Stomach (tissue), 9 donors: ENCODE measurements around the gene NT5C1B. TPM values are rescaled to one million over a fixed set of nuclear protein-coding genes. Genes with fewer than 3 reads are reported as not detected.
A peak's percentile ranks its signal among the peaks of the same experiment; 100 is the strongest.

ENCODE experiments used
- DNase-seq, 2 donors: peaks; one replicate each; pipeline versions ENCODE4 v3.0.0 to v3.0.0-alpha.2; 2013 to 2019
- H3K27ac ChIP-seq, 5 donors: fragments of 200-600 bp in 4 of 5; sonication (generic) in 4 of 5; one replicate each; pipeline ENCODE4 v1.5.1; 2013 to 2019; ENCODE audit warnings: mild to moderate bottlenecking in 1 of 5, moderate library complexity in 1 of 5
- H3K27me3 ChIP-seq, 3 donors: fragments of 200-600 bp; sonication (generic); one replicate each; pipeline ENCODE4 v1.5.1; 2017 to 2019; ENCODE audit warnings: mixed run types in 1 of 3
- H3K36me3 ChIP-seq, 4 donors: fragments of 200-600 bp; sonication (generic); 1 replicate in 3 of 4; 2 replicates in 1 of 4; pipeline ENCODE4 v1.5.1; 2016 to 2019
- H3K4me1 ChIP-seq, 4 donors: fragments of 200-600 bp; sonication (generic); one replicate each; pipeline ENCODE4 v1.5.1; 2016 to 2019
- H3K4me3 ChIP-seq, 4 donors: fragments of 200-600 bp; sonication (generic) in 3 of 4; one replicate each; pipeline ENCODE4 v1.5.1; 2016 to 2019; ENCODE audit warnings: mild to moderate bottlenecking in 1 of 4
- H3K9me3 ChIP-seq, 4 donors: fragments of 200-600 bp; sonication (generic); one replicate each; pipeline ENCODE4 v1.5.1; 2016 to 2019
- CTCF ChIP-seq, 7 experiments: fragments of 450-650 bp in 4 of 7; fragments of 200-600 bp in 3 of 7; sonication (generic) in 3 of 7; IDR thresholded peaks; one replicate each; pipeline ENCODE4 v1.5.1; 2016 to 2019; ENCODE audit warnings: antibody characterized with exemption in 7 of 7, control low read depth in 2 of 7, mild to moderate bottlenecking in 1 of 7
- EP300 ChIP-seq: sonication (generic); formaldehyde crosslinking; IDR thresholded peaks from one replicate; pipeline ENCODE4 v1.6.1; 2017; ENCODE audit warnings: antibody characterized with exemption
- POLR2A ChIP-seq, 4 donors: fragments of 450-650 bp; IDR thresholded peaks; one replicate each; pipeline ENCODE4 v1.6.1; 2016; ENCODE audit warnings: antibody characterized with exemption in 4 of 4, control low read depth in 2 of 4, mild to moderate bottlenecking in 1 of 4, moderate library complexity in 1 of 4
- POLR2AphosphoS5 ChIP-seq, 3 donors: sonication (generic); formaldehyde crosslinking; IDR thresholded peaks; one replicate each; pipeline ENCODE4 v1.6.1; 2016; ENCODE audit warnings: antibody characterized with exemption in 3 of 3
- WGBS, 5 donors: extraction: QIAGEN DNeasy Blood & Tissue Kit in 3 of 5; methylation state at CpG; one replicate each; pipeline versions ENCODE4 v1.1.5 to v1.1.7; 2013 to 2018; 5-methylcytosine and 5-hydroxymethylcytosine counted together
- intact Hi-C: fragments of 100-400 bp; cut with DNase I; formaldehyde crosslinking; loops from one replicate; pipeline ENCODE4 v1.15.1; 2023; ENCODE audit warnings: low total_unique reads
- polyA plus RNA-seq, 3 donors: library from polyadenylated mRNA; stranded (reverse); fragments of 200-250 nt; gene quantifications; one replicate each; pipeline ENCODE4 v1.2.3, GENCODE V29; 2013
- total RNA-seq, 5 donors: library from RNA; depleted of rRNA; stranded (reverse); fragments of >200 nt; gene quantifications; one replicate each; pipeline versions ENCODE4 v1.1.0 to v1.2.3, GENCODE V29; 2014 to 2016
- donor health status: healthy with polysubstance abuse.
- donor health status: Bipolar disorder and iron deficiency.
- donor health status: healthy.

NT5C1B gene
- total and polyA plus RNA-seq, 8 donors: not detected

DNA sequence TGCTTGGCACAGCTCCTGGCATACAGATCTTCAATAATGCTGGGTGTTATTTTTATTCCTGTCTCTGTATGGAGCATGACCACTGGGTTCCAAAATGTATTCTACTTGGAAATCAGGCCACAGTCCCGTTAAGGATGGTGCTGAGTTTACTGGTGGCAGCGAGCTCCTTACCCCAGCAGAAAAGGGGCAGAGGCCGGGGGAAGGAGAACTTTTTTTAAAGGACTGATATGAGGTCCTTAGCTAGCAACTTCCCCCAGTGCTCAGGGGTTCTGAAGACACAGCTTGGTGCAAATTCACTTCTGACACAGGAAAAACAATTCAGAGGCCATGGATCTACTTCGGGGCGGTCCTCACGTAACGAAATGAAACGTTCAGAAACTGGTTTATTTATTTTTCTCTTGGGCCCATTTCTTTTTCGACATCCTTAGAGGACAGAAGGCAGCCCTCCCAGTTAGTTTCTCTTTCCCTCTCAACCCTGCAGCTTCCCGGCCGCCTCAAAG is 29.8 kb downstream of the NT5C1B start:
- intact Hi-C loops: no loop called here
- no peak for DNase-seq

GRCh38 chr2:18558458-18558857 is 30.9 kb downstream of the NT5C1B start:
- Histone ChIP-seq H3K27ac (peak overlapping the region in 2 of 5 donors; percentile 98 to 99), H3K36me3 (peaks cover 3 to 20% (median 19%) of the 10 kb centered on the region in 4 donors), H3K4me1 (peaks cover 22 to 64% (median 34%) of the 10 kb centered on the region in 4 donors), H3K4me3 (peak overlapping the region in 2 of 4 donors; percentile 61 to 82), H3K9me3 (no peaks in the 10 kb centered on the region), H3K27me3 (no peaks in the 10 kb centered on the region)
- no peak for DNase-seq
- TF ChIP-seq POLR2A (IDR thresholded peaks at IDR 0.05) (no peak), CTCF (IDR thresholded peaks at IDR 0.05) (no peak), EP300 (no peak), POLR2AphosphoS5 (IDR thresholded peaks at IDR 0.05) (no peak)
- WGBS, 5 donors: 37 to 70% (median 53%) methylated on average over 1 of the region's 1 CpG
- intact Hi-C loops: no loop called here

More for the DNA sequence above, 29.8 kb downstream of the NT5C1B start:
- H3K27me3 ChIP-seq: no peaks in the 10 kb centered on the region
- H3K9me3 ChIP-seq: peaks cover 0 to 10% (median 6%) of the 10 kb centered on the region in 4 donors
- H3K4me1 ChIP-seq: peaks cover 22 to 53% (median 34%) of the 10 kb centered on the region in 4 donors
- H3K36me3 ChIP-seq: peaks cover 3 to 20% (median 19%) of the 10 kb centered on the region in 4 donors
- no peak for TF ChIP-seq EP300
- TF ChIP-seq CTCF (IDR thresholded peaks at IDR 0.05): no peak
- TF ChIP-seq POLR2AphosphoS5 (IDR thresholded peaks at IDR 0.05): no peak
- TF ChIP-seq POLR2A (IDR thresholded peaks at IDR 0.05): no peak
- WGBS, 5 donors: 0 to 2% (median 1%) methylated on average over 11 of the region's 11 CpGs
- H3K4me3 ChIP-seq: peak overlapping the region; percentile 61 to 93 (median 87)
- peak overlapping the region; percentile 94 to 99 (median 98) for H3K27ac ChIP-seq

- H3K9me3 ChIP-seq: no peaks in the 10 kb centered on the region
- H3K27me3 ChIP-seq: no peaks in the 10 kb centered on the region
- no peak overlapping the region for H3K27ac ChIP-seq
- peaks cover 3 to 20% (median 19%) of the 10 kb centered on the region in 4 donors for H3K36me3 ChIP-seq
- 77 to 88% (median 79%) methylated on average over 2 of the region's 2 CpGs for WGBS, 5 donors
- peaks cover 29 to 78% (median 42%) of the 10 kb centered on the region in 4 donors for H3K4me1 ChIP-seq
- no peak overlapping the region for H3K4me3 ChIP-seq
- intact Hi-C loops: no loop called here
- no peak for TF ChIP-seq POLR2AphosphoS5 (IDR thresholded peaks at IDR 0.05)
- no peak for TF ChIP-seq POLR2A (IDR thresholded peaks at IDR 0.05)
- TF ChIP-seq CTCF (IDR thresholded peaks at IDR 0.05): no peak
- no peak for TF ChIP-seq EP300
- DNase-seq: no peak
Measured at GRCh38 chr2:18557121-18557520, 32.2 kb downstream of the NT5C1B start.

- intact Hi-C loops: no loop called here
- Histone ChIP-seq H3K4me3 (no peak overlapping the region), H3K4me1 (peaks cover 14 to 86% (median 46%) of the 10 kb centered on the region in 4 donors), H3K27me3 (no peaks in the 10 kb centered on the region), H3K9me3 (no peaks in the 10 kb centered on the region), H3K27ac (peak overlapping the region in 4 of 5 donors; percentile 42 to 77 (median 64)), H3K36me3 (peaks cover 3 to 20% (median 19%) of the 10 kb centered on the region in 4 donors)
- no peak for DNase-seq
- 52 to 71% (median 64%) methylated on average over 3 of the region's 3 CpGs for WGBS, 5 donors
- no peak for TF ChIP-seq POLR2A (IDR thresholded peaks at IDR 0.05)
Measured at GRCh38 chr2:18552351-18553077, 36.9 kb downstream of the NT5C1B start.

- TF ChIP-seq CTCF (IDR thresholded peaks at IDR 0.05): no peak
- no peak for TF ChIP-seq EP300
- no peak for TF ChIP-seq POLR2AphosphoS5 (IDR thresholded peaks at IDR 0.05)
- TF ChIP-seq POLR2A (IDR thresholded peaks at IDR 0.05): no peak
- peak overlapping the region; percentile 42 to 78 (median 75) for H3K27ac ChIP-seq
- WGBS, 5 donors: 43 to 67% (median 45%) methylated on average over 2 of the region's 2 CpGs
- H3K27me3 ChIP-seq: no peaks in the 10 kb centered on the region
- no peaks in the 10 kb centered on the region for H3K9me3 ChIP-seq
- H3K36me3 ChIP-seq: peaks cover 3 to 20% (median 19%) of the 10 kb centered on the region in 4 donors
- H3K4me1 ChIP-seq: peaks cover 18 to 88% (median 44%) of the 10 kb centered on the region in 4 donors
- no peak overlapping the region for H3K4me3 ChIP-seq
- intact Hi-C loops: no loop called here
- no peak for DNase-seq
Measured at GRCh38 chr2:18551623-18552022, 37.7 kb downstream of the NT5C1B start.
